Mucosa of rectum (tissue), 2 donors: ENCODE data around the gene PEPD.

Source experiments
- H3K27ac ChIP-seq, 2 donors: one replicate each; pipeline ENCODE4 v1.7.0; 2013; ENCODE audit warnings: inconsistent platforms in 2 of 2, low read depth in 2 of 2, low read length in 2 of 2
- H3K27me3 ChIP-seq, 2 donors: one replicate each; pipeline ENCODE4 v1.7.0; 2013; ENCODE audit warnings: low read length in 2 of 2; ENCODE audit not compliant: control insufficient read depth in 2 of 2, insufficient read depth in 2 of 2
- H3K36me3 ChIP-seq, 2 donors: one replicate each; pipeline ENCODE4 v1.7.0; 2013; ENCODE audit warnings: low read length in 2 of 2; ENCODE audit not compliant: control insufficient read depth in 2 of 2, insufficient read depth in 2 of 2
- H3K4me1 ChIP-seq, 2 donors: one replicate each; pipeline ENCODE4 v1.7.0; 2013; ENCODE audit warnings: low read length in 2 of 2, mild to moderate bottlenecking in 1 of 2; ENCODE audit not compliant: control insufficient read depth in 2 of 2, insufficient read depth in 2 of 2
- H3K4me3 ChIP-seq, 2 donors: one replicate each; pipeline ENCODE4 v1.7.0; 2013; ENCODE audit warnings: low read length in 2 of 2
- H3K9ac ChIP-seq, 2 donors: one replicate each; pipeline ENCODE4 v1.7.0; 2013; ENCODE audit warnings: low read length in 2 of 2, low read depth in 1 of 2, mild to moderate bottlenecking in 1 of 2
- H3K9me3 ChIP-seq, 2 donors: one replicate each; pipeline ENCODE4 v1.7.0; 2013; ENCODE audit warnings: low read length in 2 of 2; ENCODE audit not compliant: control insufficient read depth in 2 of 2
- donor health status: healthy.
- donor health status: Normal muscosa, but diverticular disease.

PEPD gene

DNA sequence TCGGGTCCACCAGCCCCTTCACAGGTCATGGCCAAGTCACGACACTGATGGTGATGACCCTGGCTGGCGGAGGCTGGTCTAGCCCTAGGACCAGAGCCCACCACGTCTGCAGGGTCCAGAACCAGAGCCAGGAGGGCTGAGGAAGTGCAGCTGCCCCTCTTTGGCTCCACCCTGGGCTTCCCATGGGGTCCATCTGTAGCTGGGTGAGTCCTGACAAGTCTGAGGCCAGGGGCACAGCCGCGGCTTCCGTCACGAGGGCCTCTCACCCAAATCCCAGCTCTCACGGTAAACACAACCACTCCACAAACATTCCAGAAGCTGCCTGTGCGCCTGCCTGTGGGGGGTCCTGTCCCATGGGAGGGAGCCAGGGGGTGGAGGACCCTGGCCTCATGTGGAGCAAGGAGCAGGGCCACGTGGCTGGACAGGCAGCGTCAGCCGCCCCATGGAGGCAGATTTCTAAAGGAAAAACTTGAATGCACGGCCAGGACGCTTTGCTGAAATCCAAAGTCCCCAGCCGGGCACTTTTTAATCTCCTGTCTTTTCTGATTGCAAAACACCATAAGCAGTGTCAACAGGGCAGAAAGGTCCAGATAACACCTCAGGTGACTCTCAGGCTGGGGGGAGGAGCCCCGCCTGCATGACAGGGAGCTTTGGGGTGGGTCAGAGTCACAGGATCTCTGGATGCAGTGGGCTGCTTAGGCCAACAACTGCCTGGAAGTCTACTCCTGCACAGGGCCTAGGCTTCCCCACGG is 118.2 kb downstream of the PEPD start:
- H3K27me3 ChIP-seq = no peaks in the 10 kb centered on the region
- H3K4me3 ChIP-seq = no peak overlapping the region
- H3K9ac ChIP-seq = peak overlapping the region in 1 of 2 donors; percentile 46
- peaks cover 8 to 10% of the 10 kb centered on the region in 2 donors for H3K4me1 ChIP-seq
- no peaks in the 10 kb centered on the region for H3K36me3 ChIP-seq
- H3K9me3 ChIP-seq = no peaks in the 10 kb centered on the region
- H3K27ac ChIP-seq = no peak overlapping the region

- no peak overlapping the region for H3K9ac ChIP-seq
Observed at GRCh38 chr19:33402421-33403220, 119.0 kb downstream of the PEPD start.

GRCh38 chr19:33401683-33402420 is 119.7 kb downstream of the PEPD start:
- peaks cover 8 to 10% of the 10 kb centered on the region in 2 donors for H3K4me1 ChIP-seq
- H3K9ac ChIP-seq = no peak overlapping the region
- H3K4me3 ChIP-seq = no peak overlapping the region
- no peak overlapping the region for H3K27ac ChIP-seq
- no peaks in the 10 kb centered on the region for H3K36me3 ChIP-seq
- no peaks in the 10 kb centered on the region for H3K27me3 ChIP-seq
- no peaks in the 10 kb centered on the region for H3K9me3 ChIP-seq

More at GRCh38 chr19:33402421-33403220, 119.0 kb downstream of the PEPD start:
- no peak overlapping the region for H3K27ac ChIP-seq
- no peak overlapping the region for H3K4me3 ChIP-seq
- H3K36me3 ChIP-seq = no peaks in the 10 kb centered on the region
- peaks cover 8 to 10% of the 10 kb centered on the region in 2 donors for H3K4me1 ChIP-seq
- H3K27me3 ChIP-seq = no peaks in the 10 kb centered on the region
- no peaks in the 10 kb centered on the region for H3K9me3 ChIP-seq

GRCh38 chr19:33400856-33401682 is 120.5 kb downstream of the PEPD start:
- peaks cover 7 to 10% of the 10 kb centered on the region in 2 donors for H3K4me1 ChIP-seq
- H3K27ac ChIP-seq = no peak overlapping the region
- H3K4me3 ChIP-seq = no peak overlapping the region
- H3K9me3 ChIP-seq = no peaks in the 10 kb centered on the region
- no peak overlapping the region for H3K9ac ChIP-seq
- H3K36me3 ChIP-seq = no peaks in the 10 kb centered on the region
- no peaks in the 10 kb centered on the region for H3K27me3 ChIP-seq

DNA sequence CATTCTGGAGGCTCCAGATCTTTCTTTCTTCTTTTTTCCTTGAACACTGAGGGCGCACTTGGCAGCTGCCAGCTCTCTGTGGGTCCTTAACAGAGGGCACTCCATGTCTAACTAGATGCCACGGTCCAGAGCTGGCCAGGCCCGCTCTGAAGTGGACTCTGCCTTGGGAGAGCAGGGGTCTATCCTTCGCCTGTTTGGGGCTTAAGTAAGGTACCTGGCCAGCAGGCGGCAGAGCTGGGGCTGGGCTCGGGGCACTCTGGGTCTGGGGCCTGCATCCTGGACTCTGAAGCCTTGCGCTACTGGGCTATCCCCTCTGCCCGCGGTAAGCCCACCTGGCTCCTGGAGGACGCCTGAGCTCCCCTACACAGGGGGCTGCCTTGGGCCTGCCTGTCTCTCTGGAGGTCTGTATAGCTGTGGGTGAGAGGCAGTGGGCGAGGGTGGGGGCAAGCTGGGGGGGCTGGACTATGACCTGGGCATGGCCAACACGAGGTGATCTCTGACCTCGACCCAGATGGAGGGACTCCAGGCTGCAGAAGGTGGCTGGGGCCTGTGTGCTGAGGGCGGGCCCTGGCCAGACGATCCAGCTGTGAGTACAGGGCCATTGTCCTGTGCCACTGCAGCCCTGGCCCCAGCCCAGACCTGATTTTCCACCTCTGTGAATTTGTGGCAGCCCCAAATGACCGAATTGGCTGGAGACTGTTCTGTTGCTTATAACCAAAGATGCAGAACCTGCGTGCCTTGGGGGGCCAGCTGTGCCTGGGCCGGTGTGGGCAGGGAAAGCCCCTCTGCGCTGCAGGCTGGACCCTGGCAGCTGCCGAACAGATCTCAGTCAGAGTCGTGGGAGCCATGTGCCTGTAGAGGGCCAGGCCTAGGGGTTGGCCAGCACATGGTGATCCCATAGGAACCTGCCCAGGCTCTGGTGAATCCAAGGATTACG is 121.6 kb downstream of the PEPD start:
- Histone ChIP-seq H3K9me3 (no peaks in the 10 kb centered on the region), H3K27ac (no peak overlapping the region), H3K27me3 (no peaks in the 10 kb centered on the region), H3K4me3 (no peak overlapping the region), H3K9ac (no peak overlapping the region), H3K4me1 (peaks cover 12 to 14% of the 10 kb centered on the region in 2 donors), H3K36me3 (no peaks in the 10 kb centered on the region)

DNA sequence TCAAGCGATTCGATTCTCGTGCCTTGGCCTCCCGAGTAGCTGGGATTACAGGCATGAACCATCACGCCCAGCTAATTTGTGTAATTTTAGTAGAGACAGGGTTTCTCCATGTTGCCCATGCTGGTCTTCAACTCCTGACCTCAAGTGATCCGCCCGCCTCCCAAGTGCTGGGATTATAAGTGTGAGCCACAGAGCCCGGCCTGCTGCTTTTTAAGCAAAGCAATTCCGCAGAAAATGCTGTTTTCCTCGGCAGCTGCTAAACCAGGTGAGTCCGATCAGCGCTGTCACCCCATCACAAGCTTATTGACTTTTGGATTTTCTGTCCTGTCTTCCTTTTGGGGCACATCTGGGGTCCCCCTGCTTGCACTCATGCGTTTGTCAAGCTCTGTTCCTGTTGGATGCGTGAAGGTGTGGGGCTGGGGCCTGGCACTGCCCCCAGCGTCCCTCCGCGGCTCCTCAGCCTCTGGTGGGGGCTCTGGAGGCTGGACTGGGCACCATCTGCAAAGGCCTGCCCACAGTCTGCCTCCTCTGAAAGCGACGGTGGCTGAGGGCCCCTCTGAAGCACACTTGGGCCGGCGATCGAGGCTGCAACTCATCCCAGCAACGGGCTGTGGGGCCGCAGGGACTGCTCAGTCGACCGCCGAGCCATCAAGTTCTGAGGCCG is 122.4 kb downstream of the PEPD start:
- peaks cover 12 to 21% of the 10 kb centered on the region in 2 donors for H3K4me1 ChIP-seq
- H3K27ac ChIP-seq = no peak overlapping the region
- H3K27me3 ChIP-seq = no peaks in the 10 kb centered on the region
- H3K9me3 ChIP-seq = no peaks in the 10 kb centered on the region
- H3K4me3 ChIP-seq = no peak overlapping the region
- H3K36me3 ChIP-seq = no peaks in the 10 kb centered on the region
- H3K9ac ChIP-seq = no peak overlapping the region

DNA sequence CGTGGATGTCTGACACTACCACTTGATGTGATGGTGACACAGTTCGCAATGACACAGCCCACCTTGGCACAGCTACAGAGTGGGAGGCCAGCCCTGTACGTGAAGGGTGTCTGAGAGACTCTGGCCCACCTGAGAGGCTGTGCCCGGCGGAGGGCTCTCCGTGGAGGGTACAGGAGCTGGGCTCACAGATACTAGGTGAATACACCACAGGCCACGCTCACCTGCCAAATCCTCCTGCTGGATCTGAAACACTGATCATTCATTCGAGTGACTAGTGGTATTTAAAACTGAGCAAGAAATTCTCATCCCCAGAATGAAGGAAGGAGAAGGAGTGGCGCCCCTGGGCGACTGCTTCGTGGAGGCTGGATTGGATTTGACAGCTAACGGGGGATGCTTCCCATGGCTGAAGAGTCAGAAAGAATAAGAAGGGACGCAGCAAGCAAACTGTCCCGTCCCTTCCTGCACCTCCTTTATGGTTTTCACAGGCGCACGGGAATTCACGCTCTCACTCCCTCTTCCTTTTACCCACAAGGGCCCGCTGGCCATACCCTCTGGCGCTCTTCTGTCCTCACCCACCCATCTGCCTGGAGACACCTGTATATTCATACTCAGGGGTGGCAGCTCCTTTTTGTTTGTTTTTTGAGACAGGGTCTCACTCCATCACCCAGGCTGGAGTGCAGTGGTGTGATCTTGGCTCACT is 123.1 kb downstream of the PEPD start:
- H3K4me3 ChIP-seq = no peak overlapping the region
- no peaks in the 10 kb centered on the region for H3K36me3 ChIP-seq
- H3K9ac ChIP-seq = no peak overlapping the region
- H3K27me3 ChIP-seq = no peaks in the 10 kb centered on the region
- peaks cover 16 to 21% of the 10 kb centered on the region in 2 donors for H3K4me1 ChIP-seq
- no peak overlapping the region for H3K27ac ChIP-seq
- no peaks in the 10 kb centered on the region for H3K9me3 ChIP-seq

DNA sequence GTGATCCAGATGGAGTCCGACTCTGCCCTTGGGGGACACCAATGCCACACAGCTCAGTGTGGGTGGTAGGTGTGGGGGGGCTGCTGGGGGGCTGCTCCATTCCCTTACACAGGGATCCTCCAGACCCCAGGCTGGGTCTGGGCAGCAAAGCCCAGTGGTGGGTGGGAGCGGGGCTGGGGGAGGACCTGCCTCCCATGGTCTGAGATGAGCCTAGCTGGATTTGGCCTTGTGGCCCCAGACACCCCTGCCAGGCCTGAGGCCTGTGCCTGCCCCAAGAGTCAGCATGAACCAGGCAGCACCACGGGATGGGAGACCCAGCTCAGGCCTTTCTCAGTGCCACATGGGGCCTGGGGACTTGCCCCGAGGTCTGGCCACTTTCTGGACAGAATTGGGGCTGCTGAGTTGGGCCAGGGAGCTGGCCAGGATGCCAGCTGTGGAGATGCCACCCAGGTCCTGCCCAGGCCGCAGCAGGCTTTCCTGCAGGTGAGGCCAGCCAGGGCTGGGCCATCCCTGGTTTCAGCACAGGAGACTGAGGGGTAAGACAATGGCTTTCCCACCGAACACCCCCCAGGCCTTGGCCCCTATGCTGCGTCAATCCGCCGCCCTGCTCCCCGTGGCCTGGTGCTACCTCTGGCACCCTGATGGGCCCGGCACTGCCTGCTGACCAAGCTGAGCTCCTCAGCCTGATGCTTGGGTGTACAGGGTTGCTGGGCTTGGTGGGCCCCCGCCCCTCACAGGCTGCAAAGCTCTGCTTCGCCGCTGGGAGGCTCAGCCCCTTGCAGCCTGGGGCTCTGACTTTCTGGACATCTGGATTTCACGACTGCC is 123.8 kb downstream of the PEPD start:
- peaks cover 12 to 16% of the 10 kb centered on the region in 2 donors for H3K4me1 ChIP-seq
- H3K9ac ChIP-seq = no peak overlapping the region
- no peaks in the 10 kb centered on the region for H3K36me3 ChIP-seq
- H3K4me3 ChIP-seq = no peak overlapping the region
- no peak overlapping the region for H3K27ac ChIP-seq
- H3K9me3 ChIP-seq = no peaks in the 10 kb centered on the region
- H3K27me3 ChIP-seq = no peaks in the 10 kb centered on the region
